Ovary (tissue), 9 donors: ENCODE measurements around the gene THRB. TPM values are rescaled to one million over a fixed set of nuclear protein-coding genes. Genes with fewer than 3 reads are reported as not detected.
"Not testable (repeated sequence)": the region's sequence is repeated elsewhere in the genome, so short reads cannot be mapped to it uniquely, and the experiment has no call there.

Experiments used
- DNase-seq, 5 donors: peaks; one replicate each; pipeline ENCODE4 v3.0.0-alpha.2; 2019 to 2020
- H3K27ac ChIP-seq, 2 donors: fragments of 200-600 bp; one replicate each; pipeline versions ENCODE4 v1.5.1 to v1.8.0; 2019 to 2022
- H3K27me3 ChIP-seq: fragments of 200-600 bp; one replicate; pipeline ENCODE4 v1.8.0; 2022
- H3K36me3 ChIP-seq: fragments of 200-600 bp; sonication (generic); one replicate; pipeline ENCODE4 v1.5.1; 2019
- H3K4me1 ChIP-seq: one replicate; pipeline ENCODE4 v1.8.1; 2013; ENCODE audit warnings: mild to moderate bottlenecking, moderate library complexity; ENCODE audit not compliant: insufficient read depth
- H3K4me3 ChIP-seq: fragments of 200-600 bp; sonication (generic); one replicate; pipeline ENCODE4 v1.5.1; 2017
- H3K9me3 ChIP-seq, 2 donors: fragments of 200-600 bp in 1 of 2; sonication (generic) in 1 of 2; one replicate each; pipeline versions ENCODE4 v1.5.1 to v1.8.1; 2013 to 2019; ENCODE audit warnings: mild to moderate bottlenecking in 1 of 2, moderate library complexity in 1 of 2
- EP300 ChIP-seq: sonication (generic); formaldehyde crosslinking; IDR thresholded peaks from one replicate; pipeline ENCODE4 v1.6.1; 2017; ENCODE audit warnings: antibody characterized with exemption
- POLR2A ChIP-seq: fragments of 450-650 bp; IDR thresholded peaks from one replicate; pipeline ENCODE4 v1.6.1; 2017; ENCODE audit warnings: antibody characterized with exemption, mild to moderate bottlenecking, moderate library complexity
- WGBS, 3 donors: extraction: QIAGEN DNeasy Blood & Tissue Kit in 1 of 3; methylation state at CpG; one replicate each; pipeline versions ENCODE4 v1.1.5 to v1.1.7; 2013 to 2017; 5-methylcytosine and 5-hydroxymethylcytosine counted together
- intact Hi-C, 4 donors: fragments of 100-400 bp; cut with DNase I; formaldehyde crosslinking; loops; one replicate each; pipeline versions ENCODE4 v1.11.0 to v1.15.1; 2022 to 2023
- polyA plus RNA-seq, 2 donors: library from polyadenylated mRNA; stranded (reverse); fragments of 200-250 nt in 1 of 2; fragments of 350-450 nt in 1 of 2; fragmentation: Illumina TruSeq in 1 of 2; extraction: RNeasy Lipid Tissue Mini Kit (QIAGEN cat#74804) in 1 of 2; gene quantifications; one replicate each; pipeline ENCODE4 v1.2.3, GENCODE V29; 2013 to 2014
- total RNA-seq, 7 donors: library from RNA; depleted of rRNA in 2 of 7; stranded (reverse); fragments of >200 nt in 2 of 7; fragmentation: NEBNext Ultra II Directional in 3 of 7; extraction: Animal tissue kit (Norgen Biotek cat#: 25700) in 3 of 7; gene quantifications; one replicate each; pipeline versions ENCODE4 v1.1.0 to v1.2.4, GENCODE V29; 2016 to 2023
- TF ChIP-seq, protein P1 (sequence below), 3 donors: fragments of 450-650 bp in 2 of 3; fragments of 200-600 bp in 1 of 3; IDR thresholded peaks; one replicate each; pipeline versions ENCODE4 v1.5.1 to v1.8.0; 2016 to 2022; ENCODE audit warnings: antibody characterized with exemption in 3 of 3, mild to moderate bottlenecking in 1 of 3
- donor health status: DM: no; HTN: no; CAD: no; lungs with moderate emphysema.
- donor health status: DM: no; HTN: no; CAD: no.
- donor health status: Bipolar disorder and iron deficiency.
- donor health status: DM: yes; HTN: yes; CAD: no.
- donor health status: DM: no; HTN: no; CAD: no.
- donor health status: DM: yes; HTN: yes; CAD: no.

THRB gene
- total and polyA plus RNA-seq, 9 donors: 0.91 to 6.5 (median 3.2) TPM

DNA sequence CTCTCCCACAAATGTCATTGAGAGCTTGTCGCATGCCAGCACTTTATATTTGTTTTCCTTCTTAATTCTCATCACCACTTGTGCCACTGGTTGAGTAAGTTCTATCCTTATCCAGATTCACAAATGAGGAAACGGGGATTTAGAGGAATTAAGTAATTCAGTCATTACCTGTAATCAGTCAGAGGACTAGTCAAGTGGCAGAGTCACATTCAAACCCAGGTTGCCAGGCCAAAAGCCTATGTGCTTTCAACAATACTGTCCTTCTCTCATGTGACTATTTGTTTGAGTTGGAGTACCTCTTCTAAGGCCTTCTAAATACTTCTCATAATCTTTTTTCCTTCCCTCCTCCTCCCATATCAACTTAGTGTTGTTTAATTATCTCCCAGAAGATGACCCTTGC is 76.9 kb downstream of the THRB start:
- H3K4me1 ChIP-seq: no peaks in the 10 kb centered on the region
- intact Hi-C loops: no loop called here
- 95 to 98% (median 97%) methylated on average over 2 of the region's 2 CpGs for WGBS, 3 donors
- DNase-seq: no peak
- H3K9me3 ChIP-seq: no peaks in the 10 kb centered on the region
- no peak overlapping the region for H3K27ac ChIP-seq
- no peak overlapping the region for H3K4me3 ChIP-seq
- TF ChIP-seq EP300 (no peak), POLR2A (no peak)
- TF ChIP-seq, protein P1, sequence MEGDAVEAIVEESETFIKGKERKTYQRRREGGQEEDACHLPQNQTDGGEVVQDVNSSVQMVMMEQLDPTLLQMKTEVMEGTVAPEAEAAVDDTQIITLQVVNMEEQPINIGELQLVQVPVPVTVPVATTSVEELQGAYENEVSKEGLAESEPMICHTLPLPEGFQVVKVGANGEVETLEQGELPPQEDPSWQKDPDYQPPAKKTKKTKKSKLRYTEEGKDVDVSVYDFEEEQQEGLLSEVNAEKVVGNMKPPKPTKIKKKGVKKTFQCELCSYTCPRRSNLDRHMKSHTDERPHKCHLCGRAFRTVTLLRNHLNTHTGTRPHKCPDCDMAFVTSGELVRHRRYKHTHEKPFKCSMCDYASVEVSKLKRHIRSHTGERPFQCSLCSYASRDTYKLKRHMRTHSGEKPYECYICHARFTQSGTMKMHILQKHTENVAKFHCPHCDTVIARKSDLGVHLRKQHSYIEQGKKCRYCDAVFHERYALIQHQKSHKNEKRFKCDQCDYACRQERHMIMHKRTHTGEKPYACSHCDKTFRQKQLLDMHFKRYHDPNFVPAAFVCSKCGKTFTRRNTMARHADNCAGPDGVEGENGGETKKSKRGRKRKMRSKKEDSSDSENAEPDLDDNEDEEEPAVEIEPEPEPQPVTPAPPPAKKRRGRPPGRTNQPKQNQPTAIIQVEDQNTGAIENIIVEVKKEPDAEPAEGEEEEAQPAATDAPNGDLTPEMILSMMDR (IDR thresholded peaks at IDR 0.05): no peak
- no peaks in the 10 kb centered on the region for H3K27me3 ChIP-seq
- no peaks in the 10 kb centered on the region for H3K36me3 ChIP-seq

- Histone ChIP-seq H3K27me3 (no peaks in the 10 kb centered on the region), H3K27ac (no peak overlapping the region), H3K4me1 (no peaks in the 10 kb centered on the region), H3K36me3 (no peaks in the 10 kb centered on the region), H3K4me3 (no peak overlapping the region), H3K9me3 (no peaks in the 10 kb centered on the region)
- 84 to 87% (median 85%) methylated on average over 4 of the region's 4 CpGs for WGBS, 3 donors
- TF ChIP-seq POLR2A: no peak
- intact Hi-C loops: no loop called here
- no peak for DNase-seq
Measured at GRCh38 chr3:24416224-24416623, 78.4 kb downstream of the THRB start.

DNA sequence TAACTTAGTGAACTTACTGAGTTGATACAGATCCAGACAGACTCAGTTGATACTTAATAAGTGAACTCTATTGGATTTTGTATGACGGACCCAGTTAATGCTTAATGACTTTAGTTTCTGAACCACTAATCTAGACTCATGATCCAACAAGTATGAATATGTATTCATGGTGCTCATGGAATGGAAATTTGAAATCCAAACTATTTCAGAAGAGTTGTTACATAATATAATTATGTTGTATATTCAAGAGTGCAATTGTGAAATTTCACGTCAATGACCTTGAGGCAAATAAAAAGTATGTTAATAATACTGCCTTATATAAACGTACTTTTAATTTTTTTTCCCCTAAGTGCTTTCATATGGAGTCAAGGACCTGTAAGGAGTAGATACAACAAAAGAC is 78.8 kb downstream of the THRB start:
- Histone ChIP-seq H3K9me3 (no peaks in the 10 kb centered on the region), H3K36me3 (no peaks in the 10 kb centered on the region), H3K27ac (no peak overlapping the region), H3K4me3 (no peak overlapping the region), H3K4me1 (no peaks in the 10 kb centered on the region), H3K27me3 (no peaks in the 10 kb centered on the region)
- no peak for DNase-seq
- WGBS, 3 donors: 79 to 89% (median 80%) methylated on average over 3 of the region's 3 CpGs
- TF ChIP-seq, protein P1 (IDR thresholded peaks at IDR 0.05): no peak
- TF ChIP-seq POLR2A: no peak
- no peak for TF ChIP-seq EP300
- intact Hi-C loops: no loop called here

- H3K9me3 ChIP-seq, H3K27me3 ChIP-seq, H3K27ac ChIP-seq, H3K36me3 ChIP-seq, H3K4me1 ChIP-seq, intact Hi-C loops, H3K4me3 ChIP-seq, DNase-seq: not testable (repeated sequence)
- 89 to 95% (median 93%) methylated on average over 5 of the region's 5 CpGs for WGBS, 3 donors
Measured at GRCh38 chr3:24413662-24414061, 81.0 kb downstream of the THRB start.

DNA sequence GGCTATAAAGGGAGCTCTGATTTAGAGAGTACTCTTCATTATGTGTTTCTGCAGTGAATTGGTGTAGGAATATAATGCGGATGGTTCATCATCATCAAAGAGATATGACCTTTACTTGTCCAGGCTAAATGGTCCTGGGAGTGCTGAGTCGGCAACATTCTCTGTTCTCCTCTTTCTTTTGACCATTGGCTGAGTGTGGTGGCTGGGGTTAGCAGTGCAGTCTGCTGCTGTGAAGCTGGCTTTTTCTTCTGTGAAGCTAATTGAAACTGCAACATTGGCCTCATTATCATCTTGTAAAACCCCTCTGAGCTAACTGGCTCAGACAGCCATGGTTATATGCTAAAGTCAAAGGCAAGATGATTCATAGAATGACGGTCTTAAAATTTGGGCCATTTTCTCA is 83.8 kb downstream of the THRB start:
- no peaks in the 10 kb centered on the region for H3K4me1 ChIP-seq
- H3K36me3 ChIP-seq: no peaks in the 10 kb centered on the region

More for the DNA sequence above, 83.8 kb downstream of the THRB start:
- TF ChIP-seq POLR2A (no peak), EP300 (no peak)
- TF ChIP-seq, protein P1 (IDR thresholded peaks at IDR 0.05): no peak
- DNase-seq: no peak
- intact Hi-C loops: no loop called here
- Histone ChIP-seq H3K27ac (no peak overlapping the region), H3K9me3 (no peaks in the 10 kb centered on the region), H3K4me3 (no peak overlapping the region), H3K27me3 (no peaks in the 10 kb centered on the region)
- WGBS, 3 donors: 93 to 95% (median 95%) methylated on average over 3 of the region's 3 CpGs
